ENCODE measurements around the gene PRR15. TPM values are rescaled to one million over a fixed set of nuclear protein-coding genes. Genes with fewer than 3 reads are reported as not detected.

Gene PRR15
- total and polyA plus RNA-seq, 2 experiments from 2014 or later: 9.6 to 17.4 TPM

- H3K36me3 ChIP-seq (ENCODE audit: insufficient read depth): no peaks in the 10 kb centered on the region
- DNase-seq (ENCODE audit: low spot score) (no peak), ATAC-seq (no peak)
- H3K4me3 ChIP-seq: no peak overlapping the region
- no peak for TF ChIP-seq JUNB (IDR thresholded peaks at IDR 0.05; ENCODE audit: unreplicated experiment)
- TF ChIP-seq NANOG (IDR thresholded peaks at IDR 0.05; ENCODE audit: borderline replicate concordance): no peak
- H3K79me2 ChIP-seq (replicated peaks; ENCODE audit: insufficient read depth): no peaks in the 10 kb centered on the region
- H3K4me2 ChIP-seq: no peak overlapping the region
- no peaks in the 10 kb centered on the region for H3K9me2 ChIP-seq (ENCODE audit: insufficient read depth)
- Mint-ChIP-seq H3K4me1 (no peaks in the 10 kb centered on the region; the same call in 2 of the 3 replicates), H3K4me3 (no peak overlapping the region), H3K27me3 (ENCODE audit: insufficient read depth, low read depth, poor library complexity) (no peaks in the 10 kb centered on the region), H3K27ac (no peak overlapping the region), H3K36me3 (ENCODE audit: low read depth) (no peaks in the 10 kb centered on the region), H3K9me3 (peaks cover 2% of the 10 kb centered on the region; the same call in 1 of the 3 replicates)
- H3K4me1 ChIP-seq (ENCODE audit: insufficient read depth): no peaks in the 10 kb centered on the region
- no peak overlapping the region for H3K27ac ChIP-seq (ENCODE audit: low read depth)
- no peaks in the 10 kb centered on the region for H3K27me3 ChIP-seq (ENCODE audit: insufficient read depth)
- H4K20me1 ChIP-seq (replicated peaks; ENCODE audit: insufficient read depth): no peaks in the 10 kb centered on the region
- H2AFZ ChIP-seq: no peak overlapping the region
- no peaks in the 10 kb centered on the region for H3F3A ChIP-seq (replicated peaks; ENCODE audit: low read depth)
Observed at GRCh38 chr7:29587195-29587808, 23.7 kb downstream of the PRR15 start.

- peaks cover 2% of the 10 kb centered on the region; the same call in 1 of the 3 replicates for H3K9me3 Mint-ChIP-seq
- Histone ChIP-seq H3K27ac (ENCODE audit: low read depth) (no peak overlapping the region), H2AFZ (peak overlapping the region; percentile 9; the same call in 1 of the 2 replicates), H3K36me3 (ENCODE audit: insufficient read depth) (no peaks in the 10 kb centered on the region), H3K27me3 (ENCODE audit: insufficient read depth) (no peaks in the 10 kb centered on the region), H3F3A (replicated peaks; ENCODE audit: low read depth) (no peaks in the 10 kb centered on the region), H3K4me1 (ENCODE audit: insufficient read depth) (no peaks in the 10 kb centered on the region), H3K4me2 (no peak overlapping the region), H4K20me1 (replicated peaks; ENCODE audit: insufficient read depth) (no peaks in the 10 kb centered on the region), H3K79me2 (replicated peaks; ENCODE audit: insufficient read depth) (no peaks in the 10 kb centered on the region), H3K9me2 (ENCODE audit: insufficient read depth) (no peaks in the 10 kb centered on the region), H3K4me3 (no peak overlapping the region)
- DNase-seq (ENCODE audit: low spot score) (no peak), ATAC-seq (no peak)
- no peaks in the 10 kb centered on the region for H3K27me3 Mint-ChIP-seq (ENCODE audit: insufficient read depth, low read depth, poor library complexity)
- H3K4me1 Mint-ChIP-seq: no peaks in the 10 kb centered on the region; the same call in 2 of the 3 replicates
- H3K27ac Mint-ChIP-seq: no peak overlapping the region
- H3K4me3 Mint-ChIP-seq: no peak overlapping the region
- no peaks in the 10 kb centered on the region for H3K36me3 Mint-ChIP-seq (ENCODE audit: low read depth)
- TF ChIP-seq STAT1 (IDR thresholded peaks at IDR 0.05; ENCODE audit: unreplicated experiment) (no peak), JUNB (IDR thresholded peaks at IDR 0.05; ENCODE audit: unreplicated experiment) (no peak), EZH2phosphoT487 (IDR thresholded peaks at IDR 0.05; ENCODE audit: unreplicated experiment) (no peak), EZH2 (IDR thresholded peaks at IDR 0.05; ENCODE audit: low read depth, unreplicated experiment) (no peak), CREB1 (CRISPR knock-in tag; IDR thresholded peaks at IDR 0.05; ENCODE audit: low read depth) (no peak), ETS1 (IDR thresholded peaks at IDR 0.05) (no peak)
- TF ChIP-seq, protein P1, sequence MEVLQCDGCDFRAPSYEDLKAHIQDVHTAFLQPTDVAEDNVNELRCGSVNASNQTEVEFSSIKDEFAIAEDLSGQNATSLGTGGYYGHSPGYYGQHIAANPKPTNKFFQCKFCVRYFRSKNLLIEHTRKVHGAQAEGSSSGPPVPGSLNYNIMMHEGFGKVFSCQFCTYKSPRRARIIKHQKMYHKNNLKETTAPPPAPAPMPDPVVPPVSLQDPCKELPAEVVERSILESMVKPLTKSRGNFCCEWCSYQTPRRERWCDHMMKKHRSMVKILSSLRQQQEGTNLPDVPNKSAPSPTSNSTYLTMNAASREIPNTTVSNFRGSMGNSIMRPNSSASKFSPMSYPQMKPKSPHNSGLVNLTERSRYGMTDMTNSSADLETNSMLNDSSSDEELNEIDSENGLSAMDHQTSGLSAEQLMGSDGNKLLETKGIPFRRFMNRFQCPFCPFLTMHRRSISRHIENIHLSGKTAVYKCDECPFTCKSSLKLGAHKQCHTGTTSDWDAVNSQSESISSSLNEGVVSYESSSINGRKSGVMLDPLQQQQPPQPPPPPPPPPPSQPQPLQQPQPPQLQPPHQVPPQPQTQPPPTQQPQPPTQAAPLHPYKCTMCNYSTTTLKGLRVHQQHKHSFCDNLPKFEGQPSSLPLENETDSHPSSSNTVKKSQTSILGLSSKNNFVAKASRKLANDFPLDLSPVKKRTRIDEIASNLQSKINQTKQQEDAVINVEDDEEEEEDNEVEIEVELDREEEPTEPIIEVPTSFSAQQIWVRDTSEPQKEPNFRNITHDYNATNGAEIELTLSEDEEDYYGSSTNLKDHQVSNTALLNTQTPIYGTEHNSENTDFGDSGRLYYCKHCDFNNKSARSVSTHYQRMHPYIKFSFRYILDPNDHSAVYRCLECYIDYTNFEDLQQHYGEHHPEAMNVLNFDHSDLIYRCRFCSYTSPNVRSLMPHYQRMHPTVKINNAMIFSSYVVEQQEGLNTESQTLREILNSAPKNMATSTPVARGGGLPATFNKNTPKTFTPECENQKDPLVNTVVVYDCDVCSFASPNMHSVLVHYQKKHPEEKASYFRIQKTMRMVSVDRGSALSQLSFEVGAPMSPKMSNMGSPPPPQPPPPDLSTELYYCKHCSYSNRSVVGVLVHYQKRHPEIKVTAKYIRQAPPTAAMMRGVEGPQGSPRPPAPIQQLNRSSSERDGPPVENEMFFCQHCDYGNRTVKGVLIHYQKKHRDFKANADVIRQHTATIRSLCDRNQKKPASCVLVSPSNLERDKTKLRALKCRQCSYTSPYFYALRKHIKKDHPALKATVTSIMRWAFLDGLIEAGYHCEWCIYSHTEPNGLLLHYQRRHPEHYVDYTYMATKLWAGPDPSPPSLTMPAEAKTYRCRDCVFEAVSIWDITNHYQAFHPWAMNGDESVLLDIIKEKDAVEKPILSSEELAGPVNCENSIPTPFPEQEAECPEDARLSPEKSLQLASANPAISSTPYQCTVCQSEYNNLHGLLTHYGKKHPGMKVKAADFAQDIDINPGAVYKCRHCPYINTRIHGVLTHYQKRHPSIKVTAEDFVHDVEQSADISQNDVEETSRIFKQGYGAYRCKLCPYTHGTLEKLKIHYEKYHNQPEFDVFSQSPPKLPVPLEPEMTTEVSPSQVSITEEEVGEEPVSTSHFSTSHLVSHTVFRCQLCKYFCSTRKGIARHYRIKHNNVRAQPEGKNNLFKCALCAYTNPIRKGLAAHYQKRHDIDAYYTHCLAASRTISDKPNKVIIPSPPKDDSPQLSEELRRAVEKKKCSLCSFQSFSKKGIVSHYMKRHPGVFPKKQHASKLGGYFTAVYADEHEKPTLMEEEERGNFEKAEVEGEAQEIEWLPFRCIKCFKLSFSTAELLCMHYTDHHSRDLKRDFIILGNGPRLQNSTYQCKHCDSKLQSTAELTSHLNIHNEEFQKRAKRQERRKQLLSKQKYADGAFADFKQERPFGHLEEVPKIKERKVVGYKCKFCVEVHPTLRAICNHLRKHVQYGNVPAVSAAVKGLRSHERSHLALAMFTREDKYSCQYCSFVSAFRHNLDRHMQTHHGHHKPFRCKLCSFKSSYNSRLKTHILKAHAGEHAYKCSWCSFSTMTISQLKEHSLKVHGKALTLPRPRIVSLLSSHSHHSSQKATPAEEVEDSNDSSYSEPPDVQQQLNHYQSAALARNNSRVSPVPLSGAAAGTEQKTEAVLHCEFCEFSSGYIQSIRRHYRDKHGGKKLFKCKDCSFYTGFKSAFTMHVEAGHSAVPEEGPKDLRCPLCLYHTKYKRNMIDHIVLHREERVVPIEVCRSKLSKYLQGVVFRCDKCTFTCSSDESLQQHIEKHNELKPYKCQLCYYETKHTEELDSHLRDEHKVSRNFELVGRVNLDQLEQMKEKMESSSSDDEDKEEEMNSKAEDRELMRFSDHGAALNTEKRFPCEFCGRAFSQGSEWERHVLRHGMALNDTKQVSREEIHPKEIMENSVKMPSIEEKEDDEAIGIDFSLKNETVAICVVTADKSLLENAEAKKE (CRISPR knock-in tag; IDR thresholded peaks at IDR 0.05): no peak
- TF ChIP-seq, protein P2, sequence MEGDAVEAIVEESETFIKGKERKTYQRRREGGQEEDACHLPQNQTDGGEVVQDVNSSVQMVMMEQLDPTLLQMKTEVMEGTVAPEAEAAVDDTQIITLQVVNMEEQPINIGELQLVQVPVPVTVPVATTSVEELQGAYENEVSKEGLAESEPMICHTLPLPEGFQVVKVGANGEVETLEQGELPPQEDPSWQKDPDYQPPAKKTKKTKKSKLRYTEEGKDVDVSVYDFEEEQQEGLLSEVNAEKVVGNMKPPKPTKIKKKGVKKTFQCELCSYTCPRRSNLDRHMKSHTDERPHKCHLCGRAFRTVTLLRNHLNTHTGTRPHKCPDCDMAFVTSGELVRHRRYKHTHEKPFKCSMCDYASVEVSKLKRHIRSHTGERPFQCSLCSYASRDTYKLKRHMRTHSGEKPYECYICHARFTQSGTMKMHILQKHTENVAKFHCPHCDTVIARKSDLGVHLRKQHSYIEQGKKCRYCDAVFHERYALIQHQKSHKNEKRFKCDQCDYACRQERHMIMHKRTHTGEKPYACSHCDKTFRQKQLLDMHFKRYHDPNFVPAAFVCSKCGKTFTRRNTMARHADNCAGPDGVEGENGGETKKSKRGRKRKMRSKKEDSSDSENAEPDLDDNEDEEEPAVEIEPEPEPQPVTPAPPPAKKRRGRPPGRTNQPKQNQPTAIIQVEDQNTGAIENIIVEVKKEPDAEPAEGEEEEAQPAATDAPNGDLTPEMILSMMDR (conservative IDR thresholded peaks at IDR 0.05; ENCODE audit: low read depth in 2 of 2): no peak
Observed at GRCh38 chr7:29588212-29588611, 24.6 kb downstream of the PRR15 start.

All from GM23338 (cell line).